Measurements from ENCODE around the gene LHFPL6.

The LHFPL6 gene

GRCh38 chr13:39410096-39410901 lies 192.7 kb downstream of the LHFPL6 start:
- DNase-seq, result no peak

DNA sequence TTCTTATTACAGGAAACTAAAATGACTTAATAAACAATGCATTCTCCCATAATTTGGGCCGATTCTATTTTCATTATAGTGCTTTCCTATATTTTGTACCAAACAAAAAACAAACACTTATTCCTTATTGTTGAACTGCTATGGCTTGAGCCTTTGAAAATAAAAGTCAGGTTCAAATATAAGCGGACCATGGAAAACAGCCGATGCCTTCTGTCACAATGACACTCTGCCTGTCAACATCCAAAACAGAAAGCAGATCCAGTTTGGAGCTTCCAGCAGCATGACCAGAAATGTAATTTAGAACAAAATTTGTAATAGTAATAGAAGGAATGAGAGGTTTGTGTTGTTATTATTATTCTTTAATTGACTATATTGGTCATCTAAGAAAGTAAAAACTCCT lies 194.5 kb downstream of the LHFPL6 start:
- DNase-seq, result no peak

DNA sequence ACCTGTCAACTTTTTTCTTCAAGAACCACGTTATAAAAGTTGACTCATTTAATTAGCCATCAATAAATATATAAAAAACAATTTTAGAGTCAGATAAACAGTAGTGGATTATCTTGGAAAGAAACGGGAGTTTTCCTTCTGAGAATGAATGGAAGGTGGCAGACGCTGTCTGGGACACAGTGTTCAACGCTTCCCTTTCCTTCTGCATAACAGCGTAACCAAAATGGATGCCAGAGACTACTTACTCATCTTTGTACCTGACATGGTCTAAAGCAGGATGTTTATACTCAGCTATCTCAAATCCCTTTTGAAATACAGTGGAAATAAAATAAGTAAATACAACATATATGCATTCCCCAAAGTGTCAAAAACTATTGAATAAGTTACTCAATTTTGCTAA lies 195.2 kb downstream of the LHFPL6 start:
- DNase-seq, result no peak

DNA sequence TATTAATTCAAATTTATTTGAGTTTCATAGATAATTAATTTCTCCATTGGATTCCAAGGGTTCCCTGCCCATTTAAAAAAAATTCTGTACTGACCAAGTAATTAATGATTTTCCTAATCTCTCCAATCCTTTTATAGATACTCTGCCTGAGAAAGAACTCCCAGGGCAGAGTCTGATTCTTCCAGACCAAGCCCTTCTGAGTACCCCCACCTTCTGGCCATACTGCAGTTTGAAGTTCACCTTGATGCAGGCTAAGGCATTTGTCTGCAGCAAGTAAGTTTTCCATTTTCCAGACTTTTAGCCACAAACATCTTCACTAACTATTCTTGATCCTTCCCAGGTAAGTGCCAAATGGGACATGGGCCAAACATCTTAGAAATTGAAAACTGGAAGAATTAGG lies 195.9 kb downstream of the LHFPL6 start:
- DNase-seq, result no peak

GRCh38 chr13:39406688-39407087 lies 196.3 kb downstream of the LHFPL6 start:
- DNase-seq, result no peak

DNA sequence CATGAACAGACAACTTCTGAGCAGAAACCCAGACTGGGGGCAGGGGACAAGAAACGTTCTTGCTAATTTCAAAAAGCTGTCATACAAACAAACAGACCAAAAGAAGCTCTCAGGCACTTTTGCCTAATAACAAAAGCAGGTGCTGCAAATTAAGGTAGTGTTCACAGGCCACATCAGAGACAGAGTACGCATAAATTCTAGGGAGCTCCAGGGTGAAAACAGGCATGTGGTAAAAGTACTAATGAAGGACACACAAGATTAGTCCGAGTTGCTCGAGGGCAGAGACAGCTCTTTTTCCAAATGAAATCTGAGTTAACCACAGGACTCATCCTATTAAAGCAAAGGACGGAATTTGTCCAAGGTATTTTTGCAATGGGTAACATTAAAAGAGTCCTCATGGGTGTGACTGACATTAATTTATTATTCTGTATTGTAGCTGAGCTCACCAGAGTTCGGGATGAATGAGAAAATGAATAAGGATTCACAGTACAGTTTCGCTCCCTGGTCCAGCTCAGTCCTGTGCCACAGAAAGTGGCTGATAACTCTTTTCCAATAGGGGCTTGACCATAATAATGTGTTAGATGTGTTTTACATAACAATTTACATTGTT lies 197.3 kb downstream of the LHFPL6 start:
- no peak for DNase-seq

DNA sequence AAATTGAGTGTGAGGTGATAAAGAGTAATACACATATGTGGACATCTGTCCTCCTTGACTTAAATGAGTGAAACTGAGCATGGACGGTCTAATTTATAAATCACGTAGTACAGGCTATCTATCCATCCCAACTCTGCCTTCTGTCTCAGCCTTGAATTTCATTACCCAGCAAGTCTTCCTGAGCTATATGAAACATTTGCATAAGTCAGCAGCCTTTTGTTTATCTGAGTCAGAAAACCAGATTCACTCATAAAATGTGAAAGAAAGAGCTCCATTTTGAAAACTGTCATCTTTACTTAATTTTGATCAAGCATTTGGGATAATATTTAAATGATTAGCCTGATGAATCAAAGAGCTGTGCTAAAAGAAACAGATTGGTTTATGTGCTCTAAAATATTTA lies 197.9 kb downstream of the LHFPL6 start:
- no peak for DNase-seq

GRCh38 chr13:39403106-39403505 lies 199.9 kb downstream of the LHFPL6 start:
- DNase-seq, result no peak

- DNase-seq, result no peak
Observed at GRCh38 chr13:39402221-39402970, 200.6 kb downstream of the LHFPL6 start.

DNA sequence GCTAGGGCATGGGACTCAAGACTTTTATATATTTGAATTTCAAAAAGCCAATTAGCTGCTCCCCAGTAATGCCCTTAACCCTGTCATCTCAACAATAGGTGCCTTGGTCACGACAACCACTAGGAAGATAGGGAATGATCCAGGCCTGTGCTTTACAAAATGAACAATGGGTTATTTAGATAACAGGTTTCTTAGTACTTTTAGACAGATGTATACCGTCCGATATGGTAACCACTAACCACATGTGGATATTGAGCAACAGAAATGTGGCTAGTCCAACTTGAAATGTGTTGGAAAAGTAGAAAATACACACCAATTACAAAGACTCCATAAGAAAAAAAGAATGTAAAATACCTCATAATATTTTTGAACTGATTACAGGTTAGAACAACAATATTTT lies 201.2 kb downstream of the LHFPL6 start:
- no peak for DNase-seq

GRCh38 chr13:39401046-39401705 lies 201.8 kb downstream of the LHFPL6 start:
- no peak for DNase-seq

DNA sequence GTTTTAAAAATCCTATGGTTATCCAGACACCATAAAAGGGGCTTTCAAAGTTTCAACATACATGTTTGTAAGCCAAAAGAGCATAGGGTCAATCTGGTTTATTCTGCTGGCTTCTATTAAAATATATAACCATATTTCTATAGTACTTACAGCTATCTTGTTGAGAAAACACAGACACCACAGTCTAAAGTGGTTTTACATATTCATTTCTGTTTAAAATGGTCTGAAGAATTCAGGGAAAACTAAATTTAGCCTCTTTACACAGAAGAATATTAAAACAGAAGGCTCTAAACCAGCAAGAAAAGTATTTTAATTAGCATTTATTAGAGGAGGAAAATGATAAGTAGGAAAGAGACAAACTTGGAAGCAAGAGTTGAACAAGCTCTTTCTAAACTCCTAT lies 203.9 kb downstream of the LHFPL6 start:
- no peak for DNase-seq

DNA sequence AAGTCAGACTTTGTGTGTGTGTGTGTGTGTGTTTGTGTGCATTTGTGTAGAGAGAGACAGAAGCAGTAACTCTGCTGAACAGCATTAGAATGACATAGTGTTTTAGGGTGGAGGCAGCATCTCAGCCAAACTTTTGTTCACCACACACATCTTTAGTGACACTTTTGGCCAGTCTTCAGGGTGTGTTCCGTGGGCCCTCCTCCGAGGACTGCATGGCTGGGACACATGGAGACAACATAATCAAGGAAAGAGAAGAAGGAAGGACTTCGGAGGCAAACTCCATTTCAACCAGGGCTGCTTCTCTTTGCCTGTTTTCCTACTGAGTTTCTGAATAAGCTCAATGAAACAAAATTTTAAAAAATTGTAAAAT lies 205.1 kb downstream of the LHFPL6 start:
- no peak for DNase-seq

DNA sequence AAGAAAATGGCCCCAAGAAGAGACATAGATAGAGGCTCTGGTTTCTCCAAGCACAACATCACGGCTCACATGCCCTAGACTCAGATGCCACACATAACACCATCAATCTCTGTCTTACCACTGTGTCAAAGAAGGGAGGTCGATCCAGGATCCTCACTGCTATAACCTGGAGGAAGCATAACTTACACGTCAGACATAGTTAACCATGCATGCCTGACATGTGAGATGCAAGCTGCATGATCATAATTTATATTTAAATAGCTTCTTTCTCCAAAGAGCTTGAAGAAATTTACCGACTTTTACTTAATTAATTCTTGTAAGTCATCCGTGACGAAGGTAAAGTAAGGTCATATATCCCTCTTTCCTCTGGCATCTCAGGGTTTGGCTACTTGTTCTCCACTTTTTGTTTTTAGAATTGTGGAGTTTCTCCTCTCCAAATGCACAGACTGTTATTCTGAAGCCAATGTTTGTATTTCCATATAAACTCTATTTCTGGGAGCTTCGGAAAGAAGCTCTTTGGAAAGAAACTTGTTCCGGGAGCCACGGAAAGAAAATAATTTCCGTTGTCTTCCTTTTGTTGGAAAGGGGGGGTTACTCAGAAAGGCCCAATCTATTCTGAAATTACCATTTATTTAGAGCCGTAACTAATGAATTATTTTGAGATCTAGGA lies 205.6 kb downstream of the LHFPL6 start:
- DNase-seq, result no peak

GRCh38 chr13:39394796-39395678 lies 208.0 kb downstream of the LHFPL6 start:
- DNase-seq, result no peak

DNA sequence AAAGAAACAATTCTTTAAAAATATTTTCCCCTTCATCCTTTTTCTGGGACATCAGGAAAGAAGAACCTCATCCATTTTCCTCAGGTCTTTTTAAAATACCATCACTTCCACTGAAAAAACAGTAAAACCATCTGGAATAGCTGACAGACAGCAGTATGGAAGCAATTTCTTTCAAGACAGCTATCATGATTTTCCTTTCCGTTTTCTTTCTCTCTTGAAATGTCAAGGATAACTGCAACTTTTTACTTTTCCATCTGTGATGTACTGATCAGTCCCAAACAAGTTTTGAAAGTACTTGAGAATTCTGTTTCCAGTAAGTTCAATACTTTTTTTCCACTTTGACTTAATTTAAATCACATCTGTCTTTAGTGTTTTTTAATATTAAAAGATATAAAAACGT lies 211.2 kb downstream of the LHFPL6 start:
- DNase-seq, result no peak

DNA sequence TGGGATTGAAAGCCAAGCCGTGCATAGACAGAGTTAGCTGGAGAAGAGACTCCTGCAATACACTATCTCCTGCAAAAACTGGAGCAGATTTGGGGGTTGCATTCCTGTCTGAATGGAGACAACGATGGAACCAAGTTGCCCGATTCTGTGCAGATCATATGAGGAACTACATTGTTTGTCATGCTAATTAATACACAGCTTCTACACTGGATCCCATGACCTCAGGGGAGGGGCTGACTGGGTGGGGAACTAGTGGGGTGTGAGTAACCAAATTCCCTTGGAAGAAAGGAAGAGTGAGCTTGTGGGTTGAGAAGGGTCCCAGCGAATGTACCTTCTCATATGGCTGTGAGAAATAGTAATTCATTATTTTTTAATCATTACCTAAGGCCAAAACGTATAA lies 214.0 kb downstream of the LHFPL6 start:
- no peak for DNase-seq

DNA sequence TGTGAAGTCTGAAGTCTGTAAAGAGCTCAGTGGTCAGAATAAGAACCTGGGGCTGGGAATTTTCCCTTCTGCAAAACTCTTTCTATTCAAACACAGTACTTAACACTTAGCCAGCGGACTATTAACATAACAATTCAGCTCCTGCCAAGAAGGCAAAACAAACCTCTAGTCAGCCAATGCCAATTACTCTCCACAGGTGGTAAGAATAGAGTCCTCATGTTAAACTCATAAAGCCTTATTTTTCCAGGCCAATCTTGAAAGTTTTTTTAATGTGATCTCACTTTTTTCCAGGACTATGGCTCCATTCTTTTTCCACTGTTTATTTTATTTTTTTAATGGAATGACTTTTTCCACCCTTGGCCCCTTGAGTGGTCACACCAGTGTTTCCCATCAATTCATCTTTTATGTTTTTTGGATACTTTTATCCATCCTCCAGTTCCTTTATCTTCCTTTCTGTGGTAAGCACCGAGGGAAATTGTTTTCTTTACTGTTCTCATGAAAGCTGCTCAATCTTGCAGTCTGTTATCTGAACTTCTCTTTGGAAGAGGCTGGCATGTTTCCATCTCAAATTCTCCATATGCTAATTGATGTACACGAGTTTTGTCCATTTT lies 217.3 kb downstream of the LHFPL6 start:
- DNase-seq, result no peak

DNA sequence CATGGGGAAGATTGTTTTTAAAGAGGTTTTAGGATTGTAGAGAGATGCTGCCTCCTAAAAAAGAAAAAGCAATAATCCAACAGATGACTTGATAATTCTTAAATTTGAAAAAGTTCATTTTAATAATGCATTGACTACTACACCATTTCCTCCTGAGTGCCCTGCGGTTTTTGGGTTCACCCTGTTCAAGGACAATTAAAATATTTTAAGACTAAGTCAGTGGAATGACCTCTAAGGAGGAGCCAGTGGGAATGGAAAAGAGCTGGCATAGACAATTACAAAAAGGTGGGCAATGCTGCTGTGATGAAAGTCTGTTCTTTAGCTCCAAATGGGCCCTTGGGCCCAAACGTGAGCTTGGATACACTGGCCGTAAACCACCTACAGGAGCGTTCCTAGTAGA lies 217.8 kb downstream of the LHFPL6 start:
- DNase-seq, result no peak

DNA sequence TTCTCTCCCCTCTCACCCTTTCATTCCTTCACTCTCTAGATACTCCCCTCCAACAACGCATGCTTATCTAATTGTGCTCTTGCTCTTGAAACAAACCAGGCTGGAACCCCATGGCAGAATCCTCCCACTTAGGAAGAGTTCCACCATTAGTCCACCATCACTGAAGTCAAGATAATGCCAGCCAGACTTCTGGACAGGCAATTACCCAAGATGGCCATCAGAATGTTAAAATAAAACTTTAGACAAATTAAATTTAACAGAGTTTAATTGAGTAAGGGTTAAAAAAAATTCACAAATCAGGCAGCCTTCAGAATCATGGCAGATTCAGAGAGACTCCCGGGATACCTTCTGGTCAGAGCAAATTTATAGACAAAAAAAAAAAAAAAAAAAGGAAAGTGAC lies 221.5 kb downstream of the LHFPL6 start:
- no peak for DNase-seq

All from CD4-positive, alpha-beta T cell treated with Interleukin-21 for 1 hour (primary cell).